Uterus (tissue), 4 donors: ENCODE results near the gene CYP4F3. TPM values are rescaled to one million over a fixed set of nuclear protein-coding genes. Genes with fewer than 3 reads are reported as not detected.

ENCODE experiments used
- DNase-seq, 2 donors: peaks; one replicate each; pipeline ENCODE4 v3.0.0-alpha.2; 2019 to 2020
- H3K27ac ChIP-seq, 2 donors: fragments of 200-600 bp; sonication (generic); 1 replicate in 1 of 2; 2 replicates in 1 of 2; pipeline ENCODE4 v1.5.1; 2016 to 2018
- H3K27me3 ChIP-seq, 2 donors: fragments of 200-600 bp; sonication (generic); one replicate each; pipeline ENCODE4 v1.5.1; 2018 to 2019; ENCODE audit warnings: control low read depth in 1 of 2
- H3K36me3 ChIP-seq, 2 donors: fragments of 200-600 bp; sonication (generic); one replicate each; pipeline ENCODE4 v1.5.1; 2019; ENCODE audit warnings: control low read depth in 1 of 2
- H3K4me1 ChIP-seq, 2 donors: fragments of 200-600 bp; sonication (generic); one replicate each; pipeline ENCODE4 v1.5.1; 2018 to 2019; ENCODE audit warnings: control low read depth in 1 of 2
- H3K4me3 ChIP-seq, 2 donors: fragments of 200-600 bp; sonication (generic); 1 replicate in 1 of 2; 2 replicates in 1 of 2; pipeline ENCODE4 v1.5.1; 2018 to 2019; ENCODE audit warnings: mild to moderate bottlenecking in 1 of 2
- H3K9me3 ChIP-seq, 2 donors: fragments of 200-600 bp; sonication (generic); one replicate each; pipeline ENCODE4 v1.5.1; 2019; ENCODE audit warnings: control low read depth in 1 of 2
- POLR2A ChIP-seq, 2 donors: fragments of 450-650 bp; IDR thresholded peaks; one replicate each; pipeline ENCODE4 v1.6.1; 2016; ENCODE audit warnings: antibody characterized with exemption in 2 of 2, mild to moderate bottlenecking in 1 of 2, moderate library complexity in 1 of 2
- intact Hi-C: fragments of 100-400 bp; cut with DNase I; formaldehyde crosslinking; loops from one replicate; pipeline ENCODE4 v1.15.1; 2023; ENCODE audit warnings: low total_unique reads
- total RNA-seq, 4 donors: library from RNA; depleted of rRNA in 3 of 4; stranded (reverse); fragments of >200 nt in 3 of 4; gene quantifications; one replicate each; pipeline versions ENCODE4 v1.1.0 to v1.2.4, GENCODE V29; 2014 to 2023
- TF ChIP-seq, protein P1 (sequence below), 4 experiments: fragments of 200-600 bp in 2 of 4; fragments of 450-650 bp in 2 of 4; sonication (generic) in 2 of 4; IDR thresholded peaks; one replicate each; pipeline ENCODE4 v1.5.1; 2016 to 2019; ENCODE audit warnings: antibody characterized with exemption in 4 of 4, mild to moderate bottlenecking in 2 of 4, moderate library complexity in 1 of 4
- donor health status: DM: yes; HTN: yes; CAD: no.

Gene CYP4F3
- total RNA-seq, 4 donors from 2014 or later: 0.41 to 0.70 TPM; not detected in 2

DNA sequence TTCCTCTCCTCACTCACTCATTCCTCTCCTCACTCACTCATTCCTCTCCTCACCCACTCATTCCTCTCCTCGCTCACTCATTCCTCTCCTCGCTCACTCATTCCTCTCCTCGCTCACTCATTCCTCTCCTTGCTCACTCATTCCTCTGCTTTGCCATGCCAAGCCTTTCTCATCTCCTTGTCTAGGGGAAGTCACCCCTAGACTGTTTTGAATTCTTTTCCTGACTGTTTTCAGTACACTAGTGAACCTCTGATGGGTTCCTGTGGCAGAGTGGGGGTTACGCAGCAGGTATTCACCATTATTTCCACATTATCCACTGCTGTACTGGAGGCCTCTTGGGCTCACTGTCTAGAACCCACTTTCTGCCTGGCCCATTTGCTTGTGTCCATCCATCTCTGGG is 24.5 kb upstream of the CYP4F3 start:
- Histone ChIP-seq H3K4me1 (no peaks in the 10 kb centered on the region), H3K27ac (no peak overlapping the region), H3K9me3 (no peaks in the 10 kb centered on the region), H3K4me3 (no peak overlapping the region), H3K27me3 (no peaks in the 10 kb centered on the region), H3K36me3 (no peaks in the 10 kb centered on the region)
- TF ChIP-seq, protein P1, sequence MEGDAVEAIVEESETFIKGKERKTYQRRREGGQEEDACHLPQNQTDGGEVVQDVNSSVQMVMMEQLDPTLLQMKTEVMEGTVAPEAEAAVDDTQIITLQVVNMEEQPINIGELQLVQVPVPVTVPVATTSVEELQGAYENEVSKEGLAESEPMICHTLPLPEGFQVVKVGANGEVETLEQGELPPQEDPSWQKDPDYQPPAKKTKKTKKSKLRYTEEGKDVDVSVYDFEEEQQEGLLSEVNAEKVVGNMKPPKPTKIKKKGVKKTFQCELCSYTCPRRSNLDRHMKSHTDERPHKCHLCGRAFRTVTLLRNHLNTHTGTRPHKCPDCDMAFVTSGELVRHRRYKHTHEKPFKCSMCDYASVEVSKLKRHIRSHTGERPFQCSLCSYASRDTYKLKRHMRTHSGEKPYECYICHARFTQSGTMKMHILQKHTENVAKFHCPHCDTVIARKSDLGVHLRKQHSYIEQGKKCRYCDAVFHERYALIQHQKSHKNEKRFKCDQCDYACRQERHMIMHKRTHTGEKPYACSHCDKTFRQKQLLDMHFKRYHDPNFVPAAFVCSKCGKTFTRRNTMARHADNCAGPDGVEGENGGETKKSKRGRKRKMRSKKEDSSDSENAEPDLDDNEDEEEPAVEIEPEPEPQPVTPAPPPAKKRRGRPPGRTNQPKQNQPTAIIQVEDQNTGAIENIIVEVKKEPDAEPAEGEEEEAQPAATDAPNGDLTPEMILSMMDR (IDR thresholded peaks at IDR 0.05): no peak
- TF ChIP-seq POLR2A (IDR thresholded peaks at IDR 0.05): no peak
- DNase-seq: no peak
- intact Hi-C loops: no loop called here

DNA sequence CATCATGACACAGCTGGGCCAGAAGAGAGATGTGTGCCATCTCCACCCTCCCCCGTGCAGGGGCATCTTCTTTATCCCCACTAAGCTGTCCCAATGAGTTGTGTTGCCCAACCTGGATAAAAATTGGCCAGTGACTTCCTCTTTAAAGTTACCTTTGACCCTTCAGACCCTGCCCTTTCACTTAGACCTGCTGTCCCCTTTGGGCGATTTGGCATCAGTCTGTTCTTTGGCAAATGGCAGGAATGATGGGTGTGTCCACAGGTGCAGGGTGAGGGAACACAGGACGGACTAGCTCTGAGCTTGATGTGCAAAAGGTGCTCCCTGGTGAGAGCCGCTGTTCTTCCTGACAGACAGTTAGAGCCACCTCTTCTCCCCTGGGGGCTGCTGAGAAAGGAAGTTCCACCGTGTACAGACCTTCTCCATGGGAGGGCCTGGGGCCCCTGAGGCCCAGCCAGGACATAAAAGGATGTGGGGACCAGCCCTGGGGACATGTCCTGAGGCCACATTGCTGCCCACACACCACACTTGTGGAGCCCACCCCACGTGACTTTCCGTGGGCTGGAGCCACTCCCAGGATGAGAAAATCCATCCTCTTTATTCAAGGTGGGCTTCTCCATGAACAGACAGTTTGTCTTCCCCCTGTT is 23.9 kb upstream of the CYP4F3 start:
- Histone ChIP-seq H3K27me3 (no peaks in the 10 kb centered on the region), H3K4me3 (no peak overlapping the region), H3K4me1 (no peaks in the 10 kb centered on the region), H3K9me3 (no peaks in the 10 kb centered on the region), H3K27ac (no peak overlapping the region), H3K36me3 (no peaks in the 10 kb centered on the region)
- no peak for DNase-seq
- TF ChIP-seq, protein P1 (IDR thresholded peaks at IDR 0.05): no peak
- no peak for TF ChIP-seq POLR2A (IDR thresholded peaks at IDR 0.05)
- intact Hi-C loops: no loop called here

DNA sequence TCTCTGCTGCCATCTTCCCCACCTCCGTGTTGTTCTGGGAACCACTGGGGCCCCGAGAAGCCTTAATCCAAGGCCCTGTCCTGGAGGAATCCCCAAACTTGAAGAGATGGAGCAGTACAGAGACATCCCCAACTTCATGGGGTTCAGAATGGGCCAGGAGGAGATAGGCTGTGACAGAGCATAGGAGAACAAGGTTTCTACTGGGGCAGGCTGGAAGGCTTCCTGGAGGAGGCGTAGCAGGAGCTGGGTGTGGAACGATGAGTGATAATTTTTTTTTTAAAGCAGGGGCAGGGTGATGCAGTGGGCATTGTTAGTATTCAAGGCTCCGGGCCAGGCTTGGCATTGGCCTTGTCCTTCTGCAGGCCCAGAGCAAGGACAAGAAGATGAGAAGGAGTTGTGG is 22.4 kb upstream of the CYP4F3 start:
- no peak for DNase-seq
- no peak for TF ChIP-seq POLR2A (IDR thresholded peaks at IDR 0.05)
- TF ChIP-seq, protein P1 (IDR thresholded peaks at IDR 0.05): no peak

DNA sequence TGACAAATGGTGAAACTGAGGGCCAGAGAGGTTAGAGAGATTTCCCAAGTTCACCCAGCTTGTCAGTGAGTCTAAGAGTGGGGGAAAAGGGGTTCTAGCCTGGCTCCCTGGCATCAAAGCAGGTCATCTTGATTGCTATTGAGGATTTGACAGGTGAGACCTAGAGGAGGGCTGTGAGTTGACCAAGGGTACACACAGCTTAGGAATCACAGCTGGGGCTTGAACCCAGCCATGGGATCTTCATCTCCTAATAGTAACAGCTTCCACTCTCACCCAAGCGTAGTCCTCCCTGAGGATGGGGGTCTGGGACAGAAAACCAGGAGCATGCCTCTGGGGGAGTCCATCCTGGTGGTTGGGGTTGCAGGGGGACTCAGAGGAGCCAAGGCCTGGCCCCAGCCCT is 18.9 kb upstream of the CYP4F3 start:
- intact Hi-C loops: no loop called here
- Histone ChIP-seq H3K9me3 (no peaks in the 10 kb centered on the region), H3K4me1 (no peaks in the 10 kb centered on the region), H3K4me3 (no peak overlapping the region), H3K27ac (no peak overlapping the region), H3K36me3 (no peaks in the 10 kb centered on the region), H3K27me3 (no peaks in the 10 kb centered on the region)
- DNase-seq: no peak
- TF ChIP-seq, protein P1 (IDR thresholded peaks at IDR 0.05): no peak
- no peak for TF ChIP-seq POLR2A (IDR thresholded peaks at IDR 0.05)

More for the DNA sequence above, 22.4 kb upstream of the CYP4F3 start:
- H3K27ac ChIP-seq: no peak overlapping the region
- H3K4me1 ChIP-seq: no peaks in the 10 kb centered on the region
- no peaks in the 10 kb centered on the region for H3K36me3 ChIP-seq
- no peak overlapping the region for H3K4me3 ChIP-seq
- H3K9me3 ChIP-seq: no peaks in the 10 kb centered on the region
- H3K27me3 ChIP-seq: no peaks in the 10 kb centered on the region
- intact Hi-C loops: no loop called here

DNA sequence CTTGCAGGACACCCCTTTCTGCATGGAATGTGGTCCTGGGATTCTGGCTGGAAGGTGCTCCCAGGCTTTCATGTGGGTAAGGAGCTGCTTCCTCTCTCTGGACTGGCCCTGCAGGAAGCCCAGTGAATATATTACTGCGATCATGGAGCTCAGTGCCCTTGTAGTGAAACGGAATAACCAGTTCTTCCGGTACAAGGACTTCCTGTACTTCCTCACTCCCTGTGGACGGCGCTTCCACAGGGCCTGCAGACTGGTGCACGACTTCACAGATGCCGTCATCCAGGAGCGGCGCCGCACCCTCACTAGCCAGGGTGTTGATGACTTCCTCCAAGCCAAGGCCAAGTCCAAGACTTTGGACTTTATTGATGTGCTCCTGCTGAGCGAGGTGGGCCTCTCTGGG is 17.7 kb upstream of the CYP4F3 start:
- H3K36me3 ChIP-seq: no peaks in the 10 kb centered on the region
- DNase-seq: no peak
- intact Hi-C loops: no loop called here
- H3K27ac ChIP-seq: no peak overlapping the region
- no peaks in the 10 kb centered on the region for H3K4me1 ChIP-seq
- H3K9me3 ChIP-seq: no peaks in the 10 kb centered on the region
- no peak overlapping the region for H3K4me3 ChIP-seq
- TF ChIP-seq, protein P1 (IDR thresholded peaks at IDR 0.05): no peak
- no peak for TF ChIP-seq POLR2A (IDR thresholded peaks at IDR 0.05)
- H3K27me3 ChIP-seq: no peaks in the 10 kb centered on the region
